ENCODE results near the gene USP10. TPM values are rescaled to one million over a fixed set of nuclear protein-coding genes. Genes with fewer than 3 reads are reported as not detected.
"Not testable (repeated sequence)": the region's sequence is repeated elsewhere in the genome, so short reads cannot be mapped to it uniquely, and the experiment has no call there.

USP10 gene
- total RNA-seq, 4 donors from 2014 or later = 49.1 to 70.2 (median 60.0) TPM

- H3K4me1 ChIP-seq = peaks cover 2 to 54% (median 8%) of the 10 kb centered on the region in 3 donors
- peaks cover 0 to 13% of the 10 kb centered on the region in 2 donors for H3K36me3 ChIP-seq
- no peak for ATAC-seq
- no peaks in the 10 kb centered on the region for H3K27me3 ChIP-seq
- no peaks in the 10 kb centered on the region for H3K9me3 ChIP-seq
- H3K27ac ChIP-seq = peak overlapping the region in 1 of 4 donors; percentile 12
- TF ChIP-seq POLR2A (IDR thresholded peaks at IDR 0.05) = no peak
- TF ChIP-seq, protein P1, sequence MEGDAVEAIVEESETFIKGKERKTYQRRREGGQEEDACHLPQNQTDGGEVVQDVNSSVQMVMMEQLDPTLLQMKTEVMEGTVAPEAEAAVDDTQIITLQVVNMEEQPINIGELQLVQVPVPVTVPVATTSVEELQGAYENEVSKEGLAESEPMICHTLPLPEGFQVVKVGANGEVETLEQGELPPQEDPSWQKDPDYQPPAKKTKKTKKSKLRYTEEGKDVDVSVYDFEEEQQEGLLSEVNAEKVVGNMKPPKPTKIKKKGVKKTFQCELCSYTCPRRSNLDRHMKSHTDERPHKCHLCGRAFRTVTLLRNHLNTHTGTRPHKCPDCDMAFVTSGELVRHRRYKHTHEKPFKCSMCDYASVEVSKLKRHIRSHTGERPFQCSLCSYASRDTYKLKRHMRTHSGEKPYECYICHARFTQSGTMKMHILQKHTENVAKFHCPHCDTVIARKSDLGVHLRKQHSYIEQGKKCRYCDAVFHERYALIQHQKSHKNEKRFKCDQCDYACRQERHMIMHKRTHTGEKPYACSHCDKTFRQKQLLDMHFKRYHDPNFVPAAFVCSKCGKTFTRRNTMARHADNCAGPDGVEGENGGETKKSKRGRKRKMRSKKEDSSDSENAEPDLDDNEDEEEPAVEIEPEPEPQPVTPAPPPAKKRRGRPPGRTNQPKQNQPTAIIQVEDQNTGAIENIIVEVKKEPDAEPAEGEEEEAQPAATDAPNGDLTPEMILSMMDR (IDR thresholded peaks at IDR 0.05) = peak in 2 of 4 experiments; percentile 12 to 20
- WGBS, 2 donors (ENCODE audit: low coverage in 1 of 2) = 60 to 94% methylated on average over 1 to 7 of the region's 11 CpGs
- no peak overlapping the region for H3K4me3 ChIP-seq
These were observed 47.1 kb downstream of the USP10 start for GRCh38 chr16:84746875-84747274.

DNA sequence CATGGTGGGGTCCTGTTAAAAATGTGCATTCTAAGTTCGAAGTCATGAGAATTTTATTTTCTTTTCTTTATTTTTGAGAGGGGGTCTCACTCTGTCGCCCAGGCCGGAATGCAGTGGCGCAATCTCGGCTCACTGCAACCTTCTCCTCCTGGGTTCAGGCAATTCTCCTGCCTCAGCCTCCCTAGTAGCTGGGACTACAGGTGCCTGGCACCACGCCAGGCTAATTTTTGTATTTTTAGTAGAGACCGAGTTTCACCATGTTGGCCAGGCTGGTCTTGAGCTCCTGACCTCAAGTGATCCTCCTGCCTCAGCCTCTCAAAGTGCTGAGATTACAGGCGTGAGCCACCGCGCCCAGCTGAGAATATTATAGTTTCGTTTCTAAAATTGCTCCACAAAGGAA lies 48.4 kb downstream of the USP10 start:
- H3K27me3 ChIP-seq, ATAC-seq, H3K4me3 ChIP-seq, H3K9me3 ChIP-seq: not testable (repeated sequence)
- Histone ChIP-seq H3K27ac (peak overlapping the region in 3 of 4 donors; percentile 32 to 82 (median 77)), H3K4me1 (peaks cover 0 to 51% (median 6%) of the 10 kb centered on the region in 3 donors), H3K36me3 (peaks cover 0 to 13% of the 10 kb centered on the region in 2 donors)
- 87 to 98% methylated on average over 9 of the region's 11 CpGs for WGBS, 2 donors (ENCODE audit: low coverage in 1 of 2)

DNA sequence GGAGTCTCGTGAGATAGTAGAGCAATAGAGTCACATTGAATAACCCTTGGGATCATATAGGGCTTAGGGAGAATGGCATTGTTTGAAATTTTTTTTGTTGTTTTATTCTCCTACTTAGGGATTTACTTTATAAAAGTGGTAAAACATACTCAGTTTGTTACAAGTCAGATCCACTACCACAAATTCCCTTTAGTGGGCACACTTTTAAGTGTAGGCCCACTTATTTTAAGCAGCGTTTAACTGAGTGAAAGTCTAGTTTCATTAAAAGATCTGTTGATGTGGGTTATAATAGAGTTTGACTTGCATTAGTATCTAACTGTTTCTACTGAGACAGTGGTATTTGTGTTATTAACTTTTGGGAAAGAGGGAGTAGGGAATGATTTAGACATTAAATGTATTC lies 49.3 kb downstream of the USP10 start:
- no peaks in the 10 kb centered on the region for H3K27me3 ChIP-seq
- ATAC-seq = no peak
- 64 to 75% methylated on average over 2 of the region's 2 CpGs for WGBS, 2 donors (ENCODE audit: low coverage in 1 of 2)
- H3K4me1 ChIP-seq = peaks cover 0 to 58% (median 10%) of the 10 kb centered on the region in 3 donors
- no peak overlapping the region for H3K4me3 ChIP-seq
- TF ChIP-seq POLR2A (IDR thresholded peaks at IDR 0.05) (no peak), EP300 (IDR thresholded peaks at IDR 0.05) (no peak), POLR2AphosphoS5 (IDR thresholded peaks at IDR 0.05) (no peak)
- TF ChIP-seq, protein P1 (IDR thresholded peaks at IDR 0.05) = no peak
- peaks cover 0 to 13% of the 10 kb centered on the region in 2 donors for H3K36me3 ChIP-seq
- H3K9me3 ChIP-seq = no peaks in the 10 kb centered on the region
- peak overlapping the region; percentile 45 to 82 (median 67) for H3K27ac ChIP-seq

DNA sequence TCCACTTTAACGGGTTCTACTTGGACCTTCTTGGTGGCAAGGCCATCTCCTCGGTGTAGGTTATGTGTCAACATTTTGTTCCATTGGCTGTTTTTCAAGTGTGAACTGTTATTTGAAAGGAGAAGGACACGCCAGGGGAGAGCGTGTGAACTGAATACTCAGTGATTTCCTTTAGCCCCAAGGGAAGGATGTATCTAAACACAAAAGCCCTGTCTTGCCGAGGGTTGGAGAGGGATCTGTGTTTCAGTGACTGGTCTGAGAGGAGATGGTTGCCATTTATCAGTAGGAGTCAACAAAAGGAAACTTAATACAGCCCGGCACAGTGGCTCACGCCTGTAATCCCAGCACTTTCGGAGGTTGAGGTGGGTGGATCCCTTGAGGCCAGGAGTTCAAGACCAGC lies 50.0 kb downstream of the USP10 start:
- Histone ChIP-seq H3K27me3 (no peaks in the 10 kb centered on the region), H3K4me3 (no peak overlapping the region), H3K4me1 (peaks cover 0 to 66% (median 16%) of the 10 kb centered on the region in 3 donors), H3K27ac (peak overlapping the region; percentile 57 to 82 (median 74)), H3K9me3 (no peaks in the 10 kb centered on the region), H3K36me3 (peaks cover 0 to 9% of the 10 kb centered on the region in 2 donors)
- 6 to 41% methylated on average over 3 to 8 of the region's 8 CpGs for WGBS, 2 donors (ENCODE audit: low coverage in 1 of 2)
- no peak for TF ChIP-seq EP300 (IDR thresholded peaks at IDR 0.05)
- no peak for TF ChIP-seq POLR2A (IDR thresholded peaks at IDR 0.05)
- TF ChIP-seq, protein P1 (IDR thresholded peaks at IDR 0.05) = no peak
- no peak for TF ChIP-seq POLR2AphosphoS5 (IDR thresholded peaks at IDR 0.05)
- ATAC-seq = peak; percentile 41

- TF ChIP-seq POLR2A (IDR thresholded peaks at IDR 0.05) (no peak), EP300 (IDR thresholded peaks at IDR 0.05) (no peak), POLR2AphosphoS5 (IDR thresholded peaks at IDR 0.05) (no peak)
- TF ChIP-seq, protein P1 (IDR thresholded peaks at IDR 0.05) = no peak
- Histone ChIP-seq H3K27me3 (no peaks in the 10 kb centered on the region), H3K9me3 (no peaks in the 10 kb centered on the region), H3K36me3 (peaks cover 0 to 1% of the 10 kb centered on the region in 2 donors), H3K4me1 (peaks cover 0 to 73% (median 21%) of the 10 kb centered on the region in 3 donors), H3K4me3 (no peak overlapping the region), H3K27ac (peak overlapping the region; percentile 57 to 82 (median 74))
- no peak for ATAC-seq
- WGBS, 2 donors (ENCODE audit: low coverage in 1 of 2) = 51 to 74% methylated on average over 4 of the region's 4 CpGs
These were observed 50.8 kb downstream of the USP10 start for GRCh38 chr16:84750575-84750974.
